BLaER1 treated with 17β-estradiol and CSF1 and Interleukin-3, amounts not matched to agents 10 nM and 100 nM (cell line): ENCODE results near the gene SRRT.
"Not testable (repeated sequence)": the region's sequence is repeated elsewhere in the genome, so short reads cannot be mapped to it uniquely, and the experiment has no call there.

Source experiments
- H3K27ac ChIP-seq, 11 experiments: shearing (Covaris generic); formaldehyde crosslinking; 2 replicates each; pipeline ENCODE4 v1.8.1; 2022
- H3K27me3 ChIP-seq, 11 experiments: shearing (Covaris generic); formaldehyde crosslinking; 2 replicates each; pipeline ENCODE4 v1.8.1; 2022
- H3K36me3 ChIP-seq, 11 experiments: shearing (Covaris generic); formaldehyde crosslinking; 2 replicates each; pipeline ENCODE4 v1.8.1; 2022
- H3K4me1 ChIP-seq, 10 experiments: shearing (Covaris generic); formaldehyde crosslinking; 2 replicates each; pipeline ENCODE4 v1.8.1; 2022
- H3K4me2 ChIP-seq, 11 experiments: shearing (Covaris generic); formaldehyde crosslinking; 2 replicates each; pipeline ENCODE4 v1.8.1; 2022
- H3K4me3 ChIP-seq, 10 experiments: shearing (Covaris generic); formaldehyde crosslinking; 2 replicates each; pipeline ENCODE4 v1.8.1; 2022
- H3K9ac ChIP-seq, 11 experiments: shearing (Covaris generic); formaldehyde crosslinking; 2 replicates each; pipeline ENCODE4 v1.8.1; 2022
- H3K9me3 ChIP-seq, 11 experiments: shearing (Covaris generic); formaldehyde crosslinking; replicated peaks in 1 of 11; 2 replicates each; pipeline ENCODE4 v1.8.1; 2022
- H4K20me1 ChIP-seq, 11 experiments: shearing (Covaris generic); formaldehyde crosslinking; 2 replicates each; pipeline ENCODE4 v1.8.1; 2022
- Cebpa-rat ChIP-seq, 11 experiments: shearing (Covaris generic); IDR thresholded peaks; 2 replicates each; pipeline ENCODE4 v1.8.1; 2022

SRRT gene

DNA sequence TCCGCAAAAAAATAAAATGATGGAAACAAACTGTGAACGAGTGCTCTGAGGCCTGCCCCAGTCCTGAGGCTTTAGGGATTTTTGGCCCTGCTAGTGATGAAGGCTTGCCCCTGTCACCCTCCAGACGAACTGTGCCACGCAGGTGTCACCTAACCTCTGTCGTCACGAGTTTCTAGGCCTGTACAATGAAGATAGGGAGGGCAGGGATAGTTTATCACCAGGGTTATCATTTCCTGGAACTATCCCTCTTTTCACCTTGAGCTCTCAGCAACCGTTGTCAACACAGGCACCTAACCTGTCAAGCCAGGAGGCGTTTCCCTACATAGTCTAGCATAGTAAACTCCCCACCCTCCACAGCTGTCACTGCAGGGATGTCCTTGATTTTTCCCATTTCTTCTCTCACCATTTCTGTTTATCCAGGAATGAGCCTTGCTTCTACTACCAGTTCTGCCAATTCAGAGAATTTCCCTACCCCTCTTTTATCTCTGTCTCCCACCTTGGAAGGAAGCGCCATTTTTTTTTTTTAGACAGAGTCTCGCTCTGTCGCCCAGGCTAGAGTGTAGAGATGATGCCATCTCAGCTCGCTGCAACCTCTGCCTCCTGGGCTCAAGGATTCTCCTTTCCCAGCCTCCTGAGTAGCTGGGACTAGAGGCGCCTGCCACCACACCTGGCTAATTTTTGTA is 23.0 kb downstream of the SRRT start:
- no peak overlapping the region for H3K27ac ChIP-seq
- H4K20me1 ChIP-seq: peaks cover 0 to 35% (median 8%) of the 10 kb centered on the region in 11 experiments; a peak in 13 of 22 replicates
- H3K4me2 ChIP-seq: no peak overlapping the region
- H3K36me3 ChIP-seq: no peaks in the 10 kb centered on the region
- no peaks in the 10 kb centered on the region for H3K9me3 ChIP-seq
- no peak overlapping the region for H3K4me3 ChIP-seq
- no peak overlapping the region for H3K9ac ChIP-seq
- no peak for TF ChIP-seq Cebpa-rat (IDR thresholded peaks at IDR 0.05)
- H3K4me1 ChIP-seq: peaks cover 11 to 42% (median 19%) of the 10 kb centered on the region in 10 experiments; a peak in 19 of 20 replicates
- H3K27me3 ChIP-seq: peaks cover 45 to 57% (median 55%) of the 10 kb centered on the region in 11 experiments

DNA sequence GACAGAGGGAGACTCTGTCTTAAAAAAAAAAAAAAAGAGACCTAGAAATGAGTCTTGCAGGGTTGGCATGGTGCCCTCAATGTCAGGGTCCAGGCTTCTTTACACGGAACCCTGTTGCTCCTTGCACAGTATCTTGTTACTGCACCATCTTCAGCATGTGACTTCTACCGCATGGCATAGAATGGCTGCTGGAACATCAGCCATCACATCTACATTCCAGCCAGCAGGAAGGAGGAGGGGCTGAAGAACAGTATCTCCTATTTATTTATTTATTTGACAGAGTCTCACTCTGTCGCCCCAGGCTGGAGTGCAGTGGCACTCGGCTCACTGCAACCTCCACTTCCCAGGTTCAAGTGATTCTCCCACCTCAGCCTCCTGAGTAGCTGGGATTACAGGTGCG is 24.5 kb downstream of the SRRT start:
- H3K27me3 ChIP-seq: peaks cover 30 to 42% (median 40%) of the 10 kb centered on the region in 11 experiments
- no peak overlapping the region for H3K27ac ChIP-seq
- H3K4me2 ChIP-seq: no peak overlapping the region
- peaks cover 5 to 31% (median 13%) of the 10 kb centered on the region in 10 experiments; a peak in 16 of 20 replicates for H3K4me1 ChIP-seq
- no peaks in the 10 kb centered on the region for H3K9me3 ChIP-seq
- H4K20me1 ChIP-seq: peaks cover 0 to 22% (median 8%) of the 10 kb centered on the region in 11 experiments; a peak in 13 of 22 replicates
- H3K36me3 ChIP-seq: no peaks in the 10 kb centered on the region
- no peak for TF ChIP-seq Cebpa-rat (IDR thresholded peaks at IDR 0.05)
- no peak overlapping the region for H3K4me3 ChIP-seq
- H3K9ac ChIP-seq: no peak overlapping the region

DNA sequence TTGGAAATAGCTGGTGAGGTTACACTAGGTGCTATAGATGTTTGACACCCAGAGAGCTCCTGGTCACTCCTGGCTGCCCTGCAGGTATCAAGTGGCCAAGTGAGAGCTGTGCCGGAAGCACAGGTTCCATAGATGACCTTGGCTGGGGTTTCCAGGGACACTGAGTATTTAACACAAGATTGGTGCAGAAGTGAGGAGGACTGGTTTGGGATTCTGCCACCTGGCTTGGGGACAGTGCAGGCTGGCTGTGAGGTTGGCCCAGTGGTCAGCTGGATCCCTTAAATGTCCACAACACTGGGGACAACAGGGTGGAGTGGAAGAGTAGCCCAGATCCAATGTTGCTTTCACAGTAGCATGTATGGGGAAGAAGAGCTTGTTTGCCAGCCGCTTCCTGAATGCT is 26.1 kb downstream of the SRRT start:
- Histone ChIP-seq H3K9ac (no peak overlapping the region), H3K9me3 (no peaks in the 10 kb centered on the region), H3K4me3 (no peak overlapping the region), H3K36me3 (no peaks in the 10 kb centered on the region), H4K20me1 (peaks cover 0 to 9% (median 5%) of the 10 kb centered on the region in 11 experiments; a peak in 7 of 22 replicates), H3K4me1 (peaks cover 0 to 17% (median 2%) of the 10 kb centered on the region in 10 experiments; a peak in 7 of 20 replicates), H3K27ac (no peak overlapping the region), H3K27me3 (peaks cover 15 to 26% (median 24%) of the 10 kb centered on the region in 11 experiments), H3K4me2 (no peak overlapping the region)
- TF ChIP-seq Cebpa-rat (IDR thresholded peaks at IDR 0.05): no peak

DNA sequence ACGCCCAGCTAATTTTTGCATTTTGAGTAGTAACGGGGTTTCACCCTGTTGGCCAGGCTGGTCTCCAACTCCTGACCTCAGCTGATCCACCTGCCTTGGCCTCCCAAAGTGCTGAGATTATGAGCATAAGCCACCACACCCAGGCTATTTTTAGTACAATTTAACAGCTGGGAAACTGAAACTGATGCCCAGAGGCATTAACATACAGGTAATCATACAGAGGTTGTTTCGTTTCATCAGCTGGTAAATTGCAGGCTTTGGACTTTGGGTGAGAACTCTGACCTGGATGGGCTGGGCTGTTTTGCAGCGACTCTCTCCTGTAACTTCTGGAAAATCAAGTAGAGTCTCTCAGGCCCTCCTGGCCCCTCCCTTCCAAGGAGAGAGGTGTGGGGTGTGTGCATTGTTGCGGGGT is 27.0 kb downstream of the SRRT start:
- H4K20me1 ChIP-seq: no peaks in the 10 kb centered on the region; a peak in 1 of 22 replicates
- no peaks in the 10 kb centered on the region; a peak in 1 of 22 replicates for H3K9me3 ChIP-seq
- TF ChIP-seq Cebpa-rat (IDR thresholded peaks at IDR 0.05): no peak
- H3K27me3 ChIP-seq: peaks cover 6 to 17% (median 15%) of the 10 kb centered on the region in 11 experiments
- no peaks in the 10 kb centered on the region for H3K36me3 ChIP-seq
- H3K4me1 ChIP-seq: peaks cover 0 to 10% (median 0%) of the 10 kb centered on the region in 10 experiments; a peak in 2 of 20 replicates
- H3K4me3 ChIP-seq: no peak overlapping the region
- H3K27ac ChIP-seq: no peak overlapping the region
- no peak overlapping the region for H3K4me2 ChIP-seq
- no peak overlapping the region for H3K9ac ChIP-seq

DNA sequence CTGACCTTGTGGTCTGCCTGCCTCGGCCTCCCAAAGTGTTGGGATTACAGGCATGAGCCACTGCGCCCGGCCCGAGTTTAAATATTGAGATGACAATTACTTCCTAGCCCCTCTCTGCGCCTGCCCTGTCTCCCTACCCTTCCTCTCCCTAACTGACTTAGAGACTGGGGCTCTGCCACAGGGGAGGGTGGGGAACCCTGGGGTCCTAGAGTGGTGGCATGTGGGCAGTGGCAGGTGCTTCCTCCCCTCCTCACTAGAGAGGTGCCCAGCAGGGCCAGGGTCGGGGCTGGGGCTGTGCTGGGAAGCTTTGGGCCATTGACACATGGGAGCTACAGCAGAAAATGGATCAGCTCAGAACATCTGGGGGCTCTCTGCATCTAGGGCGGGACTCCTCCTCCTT is 27.7 kb downstream of the SRRT start:
- no peak for TF ChIP-seq Cebpa-rat (IDR thresholded peaks at IDR 0.05)
- peaks cover 0 to 1% (median 0%) of the 10 kb centered on the region in 11 experiments; a peak in 1 of 22 replicates for H3K9me3 ChIP-seq
- 0 out of 22 replicates have a peak overlapping the region, but pooled peaks of 1 of the 11 experiments have one; percentile 12 for H3K4me2 ChIP-seq
- H3K27ac ChIP-seq: no peak overlapping the region
- peaks cover 0 to 10% (median 8%) of the 10 kb centered on the region in 11 experiments; a peak in 19 of 22 replicates for H3K27me3 ChIP-seq
- H3K36me3 ChIP-seq: no peaks in the 10 kb centered on the region
- H3K9ac ChIP-seq: no peak overlapping the region
- no peaks in the 10 kb centered on the region for H4K20me1 ChIP-seq
- peaks cover 0 to 10% (median 0%) of the 10 kb centered on the region in 10 experiments; a peak in 2 of 20 replicates for H3K4me1 ChIP-seq
- H3K4me3 ChIP-seq: no peak overlapping the region

DNA sequence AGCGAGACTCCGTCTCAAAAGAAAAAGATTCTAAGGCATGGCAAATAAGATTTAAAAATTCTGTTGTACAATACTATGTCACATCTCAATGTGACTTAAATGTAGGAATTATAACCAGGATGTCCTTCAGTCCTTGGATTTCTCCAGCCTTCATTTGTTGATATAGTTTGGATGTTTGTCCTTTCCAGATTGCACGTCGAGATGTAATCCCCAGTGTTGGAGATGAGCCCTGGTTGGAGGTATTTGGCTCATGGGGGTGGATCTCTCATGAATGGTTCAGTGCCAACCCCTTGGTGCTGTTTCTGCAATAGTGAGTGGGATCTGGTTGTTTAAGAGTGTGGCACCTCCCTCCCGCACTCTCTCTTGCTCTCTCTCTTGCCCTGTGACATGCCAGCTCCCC is 33.6 kb downstream of the SRRT start:
- Histone ChIP-seq H3K4me3 (no peak overlapping the region), H3K4me1 (peaks cover 0 to 21% (median 9%) of the 10 kb centered on the region in 10 experiments; a peak in 12 of 20 replicates), H4K20me1 (no peaks in the 10 kb centered on the region), H3K4me2 (no peak overlapping the region), H3K27me3 (no peaks in the 10 kb centered on the region), H3K27ac (no peak overlapping the region), H3K9me3 (peaks cover 0 to 14% (median 8%) of the 10 kb centered on the region in 11 experiments; a peak in 17 of 22 replicates), H3K9ac (no peak overlapping the region), H3K36me3 (no peaks in the 10 kb centered on the region)
- no peak for TF ChIP-seq Cebpa-rat (IDR thresholded peaks at IDR 0.05)

DNA sequence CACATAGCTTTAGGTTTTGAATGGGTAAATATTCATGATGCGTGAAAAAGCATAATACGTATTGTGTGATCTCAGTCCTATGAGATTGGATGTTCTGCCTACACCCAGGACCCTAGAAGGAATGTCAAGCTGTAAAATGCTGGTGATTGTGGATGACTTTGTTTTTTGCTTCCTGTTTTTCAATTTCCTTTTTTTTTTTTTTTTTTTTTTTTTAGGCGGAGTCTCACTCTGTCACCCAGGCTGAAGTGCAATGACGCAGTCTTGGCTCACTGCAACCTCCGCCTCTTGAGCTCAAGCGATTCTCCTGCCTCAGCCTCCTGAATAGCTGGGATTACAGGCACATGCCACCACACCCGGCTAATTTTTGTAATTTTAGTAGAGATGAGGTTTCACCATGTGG is 35.5 kb downstream of the SRRT start:
- H3K9ac ChIP-seq: not testable (repeated sequence)
- peak overlapping the region in 1 of 11 experiments; percentile 45; a peak in 3 of 22 replicates for H3K27ac ChIP-seq

DNA sequence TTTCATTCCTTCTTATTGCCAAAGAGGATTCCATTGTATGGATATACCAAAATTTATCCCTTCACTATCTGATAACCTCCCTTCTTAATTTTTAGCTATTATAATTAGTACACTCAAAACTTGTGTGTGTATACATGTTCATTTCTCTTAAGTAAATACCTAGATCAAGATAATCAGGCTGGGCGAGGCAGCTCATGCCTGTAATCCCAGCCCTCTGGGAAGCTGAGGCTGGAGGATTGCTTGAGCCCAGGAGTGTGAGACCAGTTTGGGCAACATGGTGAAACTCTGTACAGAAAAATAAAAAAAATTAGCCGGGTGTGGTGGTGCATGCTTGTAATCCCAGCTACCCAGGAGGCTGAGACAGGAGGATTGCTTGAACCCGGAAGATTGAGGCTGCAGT is 36.6 kb downstream of the SRRT start:
- H3K27ac ChIP-seq: no peak overlapping the region
- H3K9ac ChIP-seq: no peak overlapping the region
- no peak overlapping the region for H3K4me3 ChIP-seq
- no peak for TF ChIP-seq Cebpa-rat (IDR thresholded peaks at IDR 0.05)
- no peaks in the 10 kb centered on the region for H3K27me3 ChIP-seq
- no peaks in the 10 kb centered on the region for H3K36me3 ChIP-seq
- peaks cover 0 to 29% (median 9%) of the 10 kb centered on the region in 10 experiments; a peak in 12 of 20 replicates for H3K4me1 ChIP-seq
- peaks cover 0 to 14% (median 8%) of the 10 kb centered on the region in 11 experiments; a peak in 17 of 22 replicates for H3K9me3 ChIP-seq
- H3K4me2 ChIP-seq: no peak overlapping the region
- no peaks in the 10 kb centered on the region for H4K20me1 ChIP-seq

More for the DNA sequence above, 35.5 kb downstream of the SRRT start:
- H3K9me3 ChIP-seq: peaks cover 0 to 14% (median 8%) of the 10 kb centered on the region in 11 experiments; a peak in 17 of 22 replicates
- not testable (repeated sequence) for H3K4me3 ChIP-seq, H4K20me1 ChIP-seq, H3K36me3 ChIP-seq, H3K27me3 ChIP-seq
- H3K4me1 ChIP-seq: peaks cover 0 to 29% (median 9%) of the 10 kb centered on the region in 10 experiments; a peak in 12 of 20 replicates
- H3K4me2 ChIP-seq: peak overlapping the region in 6 of 11 experiments; percentile 8 to 55 (median 42); a peak in 11 of 22 replicates

DNA sequence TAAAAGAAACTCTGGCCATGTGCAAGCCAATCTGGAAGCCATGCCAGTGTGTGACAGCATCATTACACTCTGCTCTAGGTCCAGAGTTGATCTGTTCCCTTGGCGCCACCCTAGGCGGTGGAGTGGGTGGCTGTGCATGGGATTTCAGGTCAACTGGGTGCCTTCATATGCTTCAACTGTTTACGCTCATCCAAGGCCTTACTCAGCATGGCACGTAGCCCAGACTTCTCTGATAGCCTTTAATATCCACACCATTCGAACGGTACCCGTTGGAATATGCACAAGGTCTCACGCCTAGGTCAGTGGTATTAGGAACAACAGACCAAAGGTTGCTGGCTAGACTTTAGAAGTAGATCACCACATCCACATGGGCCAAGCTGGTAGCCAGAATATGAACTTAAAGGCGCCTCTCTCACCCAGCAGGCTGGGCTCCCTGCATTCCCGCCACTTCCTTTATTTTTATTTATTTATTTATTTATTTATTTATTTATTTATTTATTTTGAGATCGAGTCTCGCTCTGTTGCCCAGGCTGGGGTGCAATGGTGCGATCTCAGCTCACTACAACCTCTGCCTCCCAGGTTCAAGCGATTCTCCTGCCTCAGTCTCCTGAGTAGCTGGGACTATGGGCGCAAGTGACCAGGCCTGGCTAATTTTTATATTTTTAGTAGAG is 39.4 kb downstream of the SRRT start:
- peaks cover 0 to 29% (median 9%) of the 10 kb centered on the region in 10 experiments; a peak in 12 of 20 replicates for H3K4me1 ChIP-seq
- H3K27ac ChIP-seq: peak overlapping the region in 1 of 11 experiments; percentile 44; a peak in 2 of 22 replicates
- no peaks in the 10 kb centered on the region for H3K36me3 ChIP-seq
- no peaks in the 10 kb centered on the region for H3K9me3 ChIP-seq
- no peaks in the 10 kb centered on the region for H4K20me1 ChIP-seq
- H3K9ac ChIP-seq: no peak overlapping the region
- H3K4me2 ChIP-seq: peak overlapping the region in 1 of 11 experiments; percentile 37; a peak in 3 of 22 replicates
- no peak overlapping the region for H3K4me3 ChIP-seq
- TF ChIP-seq Cebpa-rat (IDR thresholded peaks at IDR 0.05): no peak
- no peaks in the 10 kb centered on the region for H3K27me3 ChIP-seq
